A549 (cell line): ENCODE results near the gene SDC1. TPM values are rescaled to one million over a fixed set of nuclear protein-coding genes. Genes with fewer than 3 reads are reported as not detected.

Source experiments
- CBX8 ChIP-seq: fragments of 200-600 bp; sonication (generic); IDR thresholded peaks from 2 replicates; pipeline ENCODE4 v1.6.1; 2016
- EHMT2 ChIP-seq: fragments of 200-600 bp; sonication (generic); IDR thresholded peaks from 2 replicates; pipeline ENCODE4 v1.6.1; 2016; ENCODE audit warnings: antibody characterized with exemption, low read depth, mild to moderate bottlenecking, moderate library complexity
- FOSB ChIP-seq: fragments of 250-450 bp; sonication (Bioruptor Pico); IDR thresholded peaks from 2 replicates; pipeline ENCODE4 v1.5.0; 2020; ENCODE audit warnings: mild to moderate bottlenecking, moderate library complexity
- FOSL2 ChIP-seq, 2 experiments: fragments of 450-650 bp in 1 of 2; fragments of >200 bp in 1 of 2; sonication (Bioruptor Twin) in 1 of 2; formaldehyde crosslinking; IDR thresholded peaks; 2 replicates each; pipeline versions ENCODE4 v1.5.0 to v1.6.1; 2016 to 2020; ENCODE audit warnings: mild to moderate bottlenecking in 1 of 2, moderate library complexity in 1 of 2
- FOXS1 ChIP-seq: fragments of 250-450 bp; sonication (Bioruptor Pico); IDR thresholded peaks from 2 replicates; pipeline ENCODE4 v1.5.0; 2020; ENCODE audit warnings: mild to moderate bottlenecking, moderate library complexity
- HOXA7 ChIP-seq: fragments of 250-450 bp; sonication (Bioruptor Pico); IDR thresholded peaks from 2 replicates; pipeline ENCODE4 v1.5.0; 2020; ENCODE audit warnings: mild to moderate bottlenecking, moderate library complexity
- JUN ChIP-seq, 2 experiments: fragments of >200 bp; sonication (Bioruptor Twin); formaldehyde crosslinking; IDR thresholded peaks; 2 replicates in 1 of 2; 3 replicates in 1 of 2; pipeline ENCODE4 v1.6.1; 2016 to 2017
- MAFK ChIP-seq: fragments of 450-650 bp; IDR thresholded peaks from 2 replicates; pipeline ENCODE4 v1.6.1; 2014; ENCODE audit not compliant: partially characterized antibody
- MYC ChIP-seq: IDR thresholded peaks from 2 replicates; pipeline ENCODE4 v1.6.1; 2012; ENCODE audit warnings: mild to moderate bottlenecking, inconsistent platforms, low read length, improper control_type of control experiment, borderline replicate concordance
- POLR2A ChIP-seq: IDR thresholded peaks from 2 replicates; pipeline ENCODE4 v1.6.1; 2012; ENCODE audit warnings: mild to moderate bottlenecking, low read length
- POLR2AphosphoS2 ChIP-seq: conservative IDR thresholded peaks from 2 replicates; pipeline ENCODE4 v1.6.1; 2012; ENCODE audit warnings: low read length, improper control_type of control experiment, inconsistent platforms
- RCOR1 ChIP-seq: fragments of 150-350 bp; IDR thresholded peaks from 2 replicates; pipeline ENCODE4 v1.6.1; 2014; ENCODE audit warnings: antibody characterized with exemption, low read length, low read depth
- RFX5 ChIP-seq: fragments of 450-650 bp; IDR thresholded peaks from 2 replicates; pipeline ENCODE4 v1.7.1; 2014; ENCODE audit warnings: antibody characterized with exemption, mild to moderate bottlenecking, moderate library complexity
- SREBF2 ChIP-seq: fragments of 450-650 bp; IDR thresholded peaks from 2 replicates; pipeline ENCODE4 v1.6.1; 2014; ENCODE audit warnings: mild to moderate bottlenecking, moderate library complexity
- TFCP2L1 ChIP-seq: fragments of 250-450 bp; sonication (Bioruptor Pico); IDR thresholded peaks from 2 replicates; pipeline ENCODE4 v1.5.0; 2021; ENCODE audit warnings: mild to moderate bottlenecking
- ZSCAN20 ChIP-seq: fragments of 250-450 bp; sonication (Bioruptor Pico); IDR thresholded peaks from 2 replicates; pipeline ENCODE4 v1.8.0; 2022; ENCODE audit warnings: mild to moderate bottlenecking, moderate library complexity
- polyA plus RNA-seq, 4 experiments: library from polyadenylated mRNA; depleted of rRNA in 3 of 4; stranded (reverse); fragments of >200 nt; fragmentation: RNase III in 1 of 4; extraction: RNeasy Plus Mini Kit Qiagen cat#74134 plus additional on column Dnase treatment in 1 of 4; gene quantifications; 2 replicates in 3 of 4; 3 replicates in 1 of 4; pipeline ENCODE4 v1.2.3, GENCODE V29; 2011 to 2017
- TF ChIP-seq, protein P1 (sequence below): fragments of 250-450 bp; sonication (Bioruptor Pico); IDR thresholded peaks from 2 replicates; pipeline ENCODE4 v1.5.0; 2020; ENCODE audit warnings: low read depth, mild to moderate bottlenecking, moderate library complexity
- TF ChIP-seq, protein P2 (sequence below): fragments of 200-600 bp; sonication (generic); IDR thresholded peaks from 2 replicates; pipeline ENCODE4 v1.6.1; 2016; ENCODE audit warnings: antibody characterized with exemption, mild to moderate bottlenecking, moderate library complexity
- TF ChIP-seq, protein P3 (sequence below): IDR thresholded peaks from 2 replicates; pipeline ENCODE4 v1.6.1; 2012
- TF ChIP-seq, protein P4 (sequence below): fragments of 450-650 bp; IDR thresholded peaks from 2 replicates; pipeline ENCODE4 v1.6.1; 2014; ENCODE audit warnings: antibody characterized with exemption
- TF ChIP-seq, protein P5 (sequence below): fragments of >200 bp; sonication (Bioruptor Twin); formaldehyde crosslinking; IDR thresholded peaks from 3 replicates; pipeline ENCODE4 v1.5.1; 2016

The SDC1 gene
- polyA plus RNA-seq, 2 of the 4 experiments (the other 2 are of a cell fraction), result 116 to 171 TPM

DNA sequence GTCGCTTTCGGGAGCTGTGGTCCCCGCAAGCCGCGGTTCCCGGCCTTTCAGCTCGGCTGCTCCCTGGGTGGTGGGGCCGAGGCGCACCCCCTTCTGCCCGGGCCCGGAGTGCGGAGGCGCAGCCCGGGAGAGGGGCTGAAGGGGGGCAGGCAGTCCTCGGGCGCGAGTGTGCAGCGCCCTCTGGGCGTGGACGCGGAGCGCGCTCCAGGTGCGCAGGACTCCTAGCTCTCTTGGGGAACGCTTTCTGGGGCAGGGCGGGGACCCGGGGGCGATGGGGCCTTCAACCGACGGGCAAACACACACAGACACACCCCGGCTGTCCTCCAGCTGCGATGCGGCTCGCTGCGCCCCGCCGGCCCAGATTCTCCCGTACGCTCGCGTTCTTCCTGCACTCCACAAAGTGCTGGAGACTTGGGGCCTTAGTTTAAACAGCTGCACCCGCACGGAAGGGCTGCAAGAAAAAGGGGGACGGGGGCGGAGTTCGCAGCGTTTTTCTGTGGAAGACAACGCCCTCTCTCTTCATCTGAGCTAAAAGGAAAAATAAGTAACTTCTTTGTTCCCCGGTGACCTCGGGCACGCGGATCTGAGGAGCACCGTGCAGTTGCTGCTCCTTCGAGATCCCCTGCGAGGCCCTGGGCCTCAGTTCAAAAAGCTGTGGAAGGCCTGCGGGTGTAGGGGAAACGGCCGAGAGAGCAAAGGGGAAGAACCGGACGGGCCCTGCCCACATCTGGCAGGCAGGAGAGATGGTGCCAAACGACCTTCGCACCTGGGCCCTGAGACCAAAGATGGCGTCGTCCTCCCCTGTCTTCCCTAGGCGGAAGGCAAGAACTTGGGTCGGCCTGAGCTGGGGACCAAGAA is 593 bp upstream of the SDC1 start (continued):
- TF ChIP-seq, protein P1, sequence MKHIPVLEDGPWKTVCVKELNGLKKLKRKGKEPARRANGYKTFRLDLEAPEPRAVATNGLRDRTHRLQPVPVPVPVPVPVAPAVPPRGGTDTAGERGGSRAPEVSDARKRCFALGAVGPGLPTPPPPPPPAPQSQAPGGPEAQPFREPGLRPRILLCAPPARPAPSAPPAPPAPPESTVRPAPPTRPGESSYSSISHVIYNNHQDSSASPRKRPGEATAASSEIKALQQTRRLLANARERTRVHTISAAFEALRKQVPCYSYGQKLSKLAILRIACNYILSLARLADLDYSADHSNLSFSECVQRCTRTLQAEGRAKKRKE, result no peak
- TF ChIP-seq, protein P2, sequence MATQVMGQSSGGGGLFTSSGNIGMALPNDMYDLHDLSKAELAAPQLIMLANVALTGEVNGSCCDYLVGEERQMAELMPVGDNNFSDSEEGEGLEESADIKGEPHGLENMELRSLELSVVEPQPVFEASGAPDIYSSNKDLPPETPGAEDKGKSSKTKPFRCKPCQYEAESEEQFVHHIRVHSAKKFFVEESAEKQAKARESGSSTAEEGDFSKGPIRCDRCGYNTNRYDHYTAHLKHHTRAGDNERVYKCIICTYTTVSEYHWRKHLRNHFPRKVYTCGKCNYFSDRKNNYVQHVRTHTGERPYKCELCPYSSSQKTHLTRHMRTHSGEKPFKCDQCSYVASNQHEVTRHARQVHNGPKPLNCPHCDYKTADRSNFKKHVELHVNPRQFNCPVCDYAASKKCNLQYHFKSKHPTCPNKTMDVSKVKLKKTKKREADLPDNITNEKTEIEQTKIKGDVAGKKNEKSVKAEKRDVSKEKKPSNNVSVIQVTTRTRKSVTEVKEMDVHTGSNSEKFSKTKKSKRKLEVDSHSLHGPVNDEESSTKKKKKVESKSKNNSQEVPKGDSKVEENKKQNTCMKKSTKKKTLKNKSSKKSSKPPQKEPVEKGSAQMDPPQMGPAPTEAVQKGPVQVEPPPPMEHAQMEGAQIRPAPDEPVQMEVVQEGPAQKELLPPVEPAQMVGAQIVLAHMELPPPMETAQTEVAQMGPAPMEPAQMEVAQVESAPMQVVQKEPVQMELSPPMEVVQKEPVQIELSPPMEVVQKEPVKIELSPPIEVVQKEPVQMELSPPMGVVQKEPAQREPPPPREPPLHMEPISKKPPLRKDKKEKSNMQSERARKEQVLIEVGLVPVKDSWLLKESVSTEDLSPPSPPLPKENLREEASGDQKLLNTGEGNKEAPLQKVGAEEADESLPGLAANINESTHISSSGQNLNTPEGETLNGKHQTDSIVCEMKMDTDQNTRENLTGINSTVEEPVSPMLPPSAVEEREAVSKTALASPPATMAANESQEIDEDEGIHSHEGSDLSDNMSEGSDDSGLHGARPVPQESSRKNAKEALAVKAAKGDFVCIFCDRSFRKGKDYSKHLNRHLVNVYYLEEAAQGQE, result no peak
- no peak for TF ChIP-seq SREBF2
- TF ChIP-seq FOSB (CRISPR knock-in tag), result no peak
- TF ChIP-seq FOSL2 (IDR thresholded peaks at IDR 0.05), result no peak
- TF ChIP-seq FOSL2 (CRISPR knock-in tag; IDR thresholded peaks at IDR 0.05), result no peak
- TF ChIP-seq EHMT2, result no peak
- TF ChIP-seq MAFK, result no peak
- TF ChIP-seq RFX5, result no peak
- TF ChIP-seq ZSCAN20, result no peak
- TF ChIP-seq POLR2AphosphoS2, result no peak
- TF ChIP-seq, protein P3, sequence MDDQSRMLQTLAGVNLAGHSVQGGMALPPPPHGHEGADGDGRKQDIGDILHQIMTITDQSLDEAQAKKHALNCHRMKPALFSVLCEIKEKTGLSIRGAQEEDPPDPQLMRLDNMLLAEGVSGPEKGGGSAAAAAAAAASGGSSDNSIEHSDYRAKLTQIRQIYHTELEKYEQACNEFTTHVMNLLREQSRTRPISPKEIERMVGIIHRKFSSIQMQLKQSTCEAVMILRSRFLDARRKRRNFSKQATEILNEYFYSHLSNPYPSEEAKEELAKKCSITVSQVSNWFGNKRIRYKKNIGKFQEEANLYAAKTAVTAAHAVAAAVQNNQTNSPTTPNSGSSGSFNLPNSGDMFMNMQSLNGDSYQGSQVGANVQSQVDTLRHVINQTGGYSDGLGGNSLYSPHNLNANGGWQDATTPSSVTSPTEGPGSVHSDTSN, result no peak
- TF ChIP-seq JUN (IDR thresholded peaks at IDR 0.05), result peak in 1 of 2 experiments; percentile 53; a peak in 2 of 5 replicates
- TF ChIP-seq MYC, result no peak
- no peak for TF ChIP-seq POLR2A
- TF ChIP-seq CBX8, result no peak
- no peak for TF ChIP-seq HOXA7 (CRISPR knock-in tag)
- no peak for TF ChIP-seq TFCP2L1 (CRISPR knock-in tag)
- no peak for TF ChIP-seq RCOR1
- TF ChIP-seq FOXS1 (CRISPR knock-in tag), result no peak
- TF ChIP-seq, protein P4, sequence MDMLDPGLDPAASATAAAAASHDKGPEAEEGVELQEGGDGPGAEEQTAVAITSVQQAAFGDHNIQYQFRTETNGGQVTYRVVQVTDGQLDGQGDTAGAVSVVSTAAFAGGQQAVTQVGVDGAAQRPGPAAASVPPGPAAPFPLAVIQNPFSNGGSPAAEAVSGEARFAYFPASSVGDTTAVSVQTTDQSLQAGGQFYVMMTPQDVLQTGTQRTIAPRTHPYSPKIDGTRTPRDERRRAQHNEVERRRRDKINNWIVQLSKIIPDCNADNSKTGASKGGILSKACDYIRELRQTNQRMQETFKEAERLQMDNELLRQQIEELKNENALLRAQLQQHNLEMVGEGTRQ, result no peak
- TF ChIP-seq, protein P5, sequence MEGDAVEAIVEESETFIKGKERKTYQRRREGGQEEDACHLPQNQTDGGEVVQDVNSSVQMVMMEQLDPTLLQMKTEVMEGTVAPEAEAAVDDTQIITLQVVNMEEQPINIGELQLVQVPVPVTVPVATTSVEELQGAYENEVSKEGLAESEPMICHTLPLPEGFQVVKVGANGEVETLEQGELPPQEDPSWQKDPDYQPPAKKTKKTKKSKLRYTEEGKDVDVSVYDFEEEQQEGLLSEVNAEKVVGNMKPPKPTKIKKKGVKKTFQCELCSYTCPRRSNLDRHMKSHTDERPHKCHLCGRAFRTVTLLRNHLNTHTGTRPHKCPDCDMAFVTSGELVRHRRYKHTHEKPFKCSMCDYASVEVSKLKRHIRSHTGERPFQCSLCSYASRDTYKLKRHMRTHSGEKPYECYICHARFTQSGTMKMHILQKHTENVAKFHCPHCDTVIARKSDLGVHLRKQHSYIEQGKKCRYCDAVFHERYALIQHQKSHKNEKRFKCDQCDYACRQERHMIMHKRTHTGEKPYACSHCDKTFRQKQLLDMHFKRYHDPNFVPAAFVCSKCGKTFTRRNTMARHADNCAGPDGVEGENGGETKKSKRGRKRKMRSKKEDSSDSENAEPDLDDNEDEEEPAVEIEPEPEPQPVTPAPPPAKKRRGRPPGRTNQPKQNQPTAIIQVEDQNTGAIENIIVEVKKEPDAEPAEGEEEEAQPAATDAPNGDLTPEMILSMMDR, result peak; percentile 93
